Gastroesophageal sphincter (tissue), 3 donors: ENCODE results near the gene TAF10.

Experiments
- CTCF ChIP-seq, 4 experiments: fragments of 200-600 bp in 2 of 4; fragments of 450-650 bp in 2 of 4; sonication (generic) in 1 of 4; IDR thresholded peaks; one replicate each; pipeline ENCODE4 v1.5.1; 2017 to 2019; ENCODE audit warnings: antibody characterized with exemption in 4 of 4, mild to moderate bottlenecking in 2 of 4, moderate library complexity in 2 of 4
- POLR2A ChIP-seq, 2 donors: fragments of 450-650 bp; IDR thresholded peaks; one replicate each; pipeline ENCODE4 v1.6.1; 2017; ENCODE audit warnings: antibody characterized with exemption in 2 of 2, mild to moderate bottlenecking in 2 of 2, moderate library complexity in 1 of 2
- POLR2AphosphoS5 ChIP-seq: sonication (generic); formaldehyde crosslinking; IDR thresholded peaks from one replicate; pipeline ENCODE4 v1.6.1; 2017; ENCODE audit warnings: antibody characterized with exemption

DNA sequence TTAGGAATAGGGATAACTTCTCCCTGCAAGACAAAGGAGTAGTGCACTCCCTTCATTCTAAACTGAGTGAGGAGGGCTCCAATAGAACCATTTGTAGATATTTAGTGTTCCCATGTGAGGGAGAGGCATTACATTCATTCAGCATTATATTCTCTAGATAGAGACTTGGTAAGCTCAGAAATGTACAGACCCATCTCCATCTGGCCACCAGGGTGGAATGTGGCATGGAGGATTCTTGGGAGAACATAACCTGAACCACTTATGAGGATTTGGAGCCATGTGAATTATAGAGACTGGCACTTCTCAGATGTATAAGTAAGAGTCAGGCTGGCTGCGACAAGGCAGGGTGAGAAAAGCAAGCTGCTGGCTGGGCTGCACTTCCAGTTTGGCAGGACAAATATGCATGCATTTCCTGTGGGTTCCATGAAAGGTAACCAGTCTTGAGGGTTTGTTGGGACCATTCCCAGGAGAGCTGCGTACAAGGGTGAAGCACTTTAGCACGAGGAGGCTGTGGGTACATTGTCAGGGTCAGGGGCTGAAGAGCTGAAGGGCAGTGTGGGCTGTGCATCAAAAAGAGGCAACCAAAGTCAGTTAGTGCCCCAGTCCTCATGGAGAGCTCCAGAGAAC, 17.8 kb downstream of the TAF10 start:
- TF ChIP-seq POLR2AphosphoS5 (no peak), POLR2A (IDR thresholded peaks at IDR 0.05) (no peak), CTCF (IDR thresholded peaks at IDR 0.05) (no peak)
